HCT116 (cell line): Measurements from ENCODE around the gene RBM11. TPM values are rescaled to one million over a fixed set of nuclear protein-coding genes. Genes with fewer than 3 reads are reported as not detected.

Experiments used
- ATAC-seq: fragments of 200-7000 bp; cut with Tn5 transposase; 2 replicates; pipeline ENCODE4 v1.9.1; 2020; ENCODE audit warnings: mild to moderate bottlenecking, moderate library complexity
- BruUV-seq: library from RNA; stranded (reverse); fragments of 400-500 nt; replicated peaks from 2 replicates; lab custom pipeline; 2021; lab: Mats Ljungman, UMichigan
- CTCF ChIA-PET: fragments of 300-600 bp; sonication (Branson Sonifier 250); formaldehyde crosslinking; loops from one replicate; lab custom pipeline; 2021; ENCODE audit warnings: antibody characterized with exemption; lab: Charles Lee
- POLR2A ChIA-PET: fragments of 300-600, 350-600 bp; sonication (Branson Sonifier 250); formaldehyde crosslinking; loops from one replicate; lab custom pipeline; 2021; ENCODE audit warnings: antibody characterized with exemption; lab: Charles Lee
- RAD21 ChIA-PET, 2 experiments: fragments of 300-600 bp; sonication (Branson Sonifier 250); formaldehyde crosslinking; loops; one replicate each; lab custom pipeline; 2023; ENCODE audit warnings: low total read pairs in 2 of 2; ENCODE audit not compliant: uncharacterized antibody in 2 of 2, unreplicated experiment in 2 of 2, low non-redundant PET in 1 of 2; lab: Charles Lee
- DNase-seq: peaks from one replicate; pipeline ENCODE4 v3.0.0-alpha.2; 2010; ENCODE audit warnings: low read depth, low spot score
- H2AFZ ChIP-seq: fragments of 200-600 bp; shearing (Covaris generic), sonication (generic); 2 replicates; pipeline ENCODE4 v1.6.1; 2017; ENCODE audit warnings: low read depth, mixed run types, mixed read lengths, antibody characterized with exemption, low read length; ENCODE audit not compliant: poor library complexity, severe bottlenecking
- H3K27ac ChIP-seq: 2 replicates; pipeline ENCODE4 v1.5.1; 2012; ENCODE audit warnings: low read depth, low read length
- H3K27me3 ChIP-seq: fragments of 200-600 bp; sonication (generic); 2 replicates; pipeline ENCODE4 v1.6.1; 2016; ENCODE audit warnings: mixed run types, low read length, mixed read lengths; ENCODE audit not compliant: insufficient read depth
- H3K36me3 ChIP-seq, 2 experiments: fragments of 200-500 bp in 1 of 2; fragments of 200-600 bp in 1 of 2; sonication (Bioruptor generic) in 1 of 2; sonication (generic) in 1 of 2; 2 replicates each; pipeline versions ENCODE4 v1.5.1 to v1.6.1; 2014 to 2016; ENCODE audit warnings: low read length in 2 of 2, inconsistent platforms in 1 of 2, mixed read lengths in 1 of 2, mixed run types in 1 of 2; ENCODE audit not compliant: insufficient read depth in 2 of 2, control insufficient read depth in 1 of 2
- H3K4me1 ChIP-seq, 2 experiments: fragments of 200-600 bp in 1 of 2; sonication (generic) in 1 of 2; 2 replicates each; pipeline versions ENCODE4 v1.5.1 to v1.6.1; 2012 to 2017; ENCODE audit warnings: low read length in 2 of 2, inconsistent platforms in 1 of 2, mild to moderate bottlenecking in 1 of 2, mixed read lengths in 1 of 2, mixed run types in 1 of 2, moderate library complexity in 1 of 2; ENCODE audit not compliant: insufficient read depth in 2 of 2, control insufficient read depth in 1 of 2
- H3K4me2 ChIP-seq: fragments of 200-600 bp; sonication (generic); 2 replicates; pipeline ENCODE4 v1.6.1; 2017; ENCODE audit warnings: mixed run types, low read length, mixed read lengths
- H3K4me3 ChIP-seq, 2 experiments: fragments of 200-600 bp in 1 of 2; sonication (generic) in 1 of 2; replicated peaks in 1 of 2; 2 replicates each; pipeline ENCODE4 v1.5.1; 2011 to 2016; ENCODE audit warnings: low read length in 2 of 2, control low read depth in 1 of 2, low read depth in 1 of 2, mild to moderate bottlenecking in 1 of 2, mixed read lengths in 1 of 2, mixed run types in 1 of 2
- H3K79me2 ChIP-seq: fragments of 200-600 bp; sonication (generic); 2 replicates; pipeline ENCODE4 v1.6.1; 2017; ENCODE audit warnings: mild to moderate bottlenecking, mixed run types, low read length, moderate library complexity, mixed read lengths; ENCODE audit not compliant: insufficient read depth
- H3K9ac ChIP-seq: fragments of 200-600 bp; sonication (generic); 2 replicates; pipeline ENCODE4 v1.6.1; 2016; ENCODE audit warnings: low read length, mixed read lengths
- H3K9me2 ChIP-seq: fragments of 200-600 bp; sonication (generic), shearing (Covaris generic); 2 replicates; pipeline ENCODE4 v1.6.1; 2017; ENCODE audit warnings: mixed run types, mild to moderate bottlenecking, moderate library complexity; ENCODE audit not compliant: insufficient read depth
- H3K9me3 ChIP-seq, 2 experiments: fragments of 200-500 bp in 1 of 2; fragments of 200-600 bp in 1 of 2; sonication (Bioruptor generic) in 1 of 2; sonication (generic) in 1 of 2; 2 replicates each; pipeline ENCODE4 v1.6.1; 2014 to 2017; ENCODE audit warnings: low read length in 2 of 2, mixed read lengths in 2 of 2, inconsistent platforms in 1 of 2, low read depth in 1 of 2, mild to moderate bottlenecking in 1 of 2, mixed run types in 1 of 2, moderate library complexity in 1 of 2; ENCODE audit not compliant: control insufficient read depth in 1 of 2, insufficient read depth in 1 of 2
- H4K20me1 ChIP-seq: fragments of 200-600 bp; sonication (generic), shearing (Covaris generic); 2 replicates; pipeline ENCODE4 v1.6.1; 2017; ENCODE audit warnings: mixed run types, mild to moderate bottlenecking, moderate library complexity; ENCODE audit not compliant: insufficient read depth
- EGR1 ChIP-seq: IDR thresholded peaks from 2 replicates; pipeline ENCODE4 v1.6.1; 2012; ENCODE audit warnings: low read depth
- SP1 ChIP-seq: IDR thresholded peaks from 2 replicates; pipeline ENCODE4 v1.6.1; 2012; ENCODE audit warnings: low read depth
- ZBTB33 ChIP-seq: IDR thresholded peaks from 2 replicates; pipeline ENCODE4 v1.6.1; 2011; ENCODE audit warnings: mild to moderate bottlenecking, low read length, moderate library complexity; ENCODE audit not compliant: insufficient replicate concordance; ENCODE audit errors: extremely low read depth
- ZNF274 ChIP-seq: fragments of 200-500 bp; sonication (Bioruptor generic); IDR thresholded peaks from 2 replicates; pipeline ENCODE4 v1.6.1; 2014; ENCODE audit warnings: mild to moderate bottlenecking, low read depth, low read length, inconsistent platforms
- intact Hi-C: fragments of 100-400 bp; cut with micrococcal nuclease; formaldehyde crosslinking; loops from 2 replicates; pipeline ENCODE4 v1.10.0; 2022
- total RNA-seq: library from RNA; stranded (reverse); gene quantifications from one replicate; pipeline ENCODE4 v1.2.1, GENCODE V29; 2021; ENCODE audit not compliant: unreplicated experiment
- TF ChIP-seq, protein P1 (sequence below), 3 experiments: fragments of 200-600 bp in 1 of 3; sonication (generic) in 1 of 3; IDR thresholded peaks in 2 of 3; conservative IDR thresholded peaks in 1 of 3; 2 replicates each; pipeline ENCODE4 v1.5.1; 2012 to 2017; ENCODE audit warnings: low read depth in 2 of 3, low read length in 2 of 3, antibody characterized with exemption in 1 of 3, borderline replicate concordance in 1 of 3, control low read depth in 1 of 3, mild to moderate bottlenecking in 1 of 3, mixed read lengths in 1 of 3, mixed run types in 1 of 3, moderate library complexity in 1 of 3; ENCODE audit not compliant: insufficient read depth in 1 of 3
- TF ChIP-seq, protein P2 (sequence below): IDR thresholded peaks from 2 replicates; pipeline ENCODE4 v1.6.1; 2012

The RBM11 gene
- total RNA-seq, 1 experiment from 2014 or later: not detected

DNA sequence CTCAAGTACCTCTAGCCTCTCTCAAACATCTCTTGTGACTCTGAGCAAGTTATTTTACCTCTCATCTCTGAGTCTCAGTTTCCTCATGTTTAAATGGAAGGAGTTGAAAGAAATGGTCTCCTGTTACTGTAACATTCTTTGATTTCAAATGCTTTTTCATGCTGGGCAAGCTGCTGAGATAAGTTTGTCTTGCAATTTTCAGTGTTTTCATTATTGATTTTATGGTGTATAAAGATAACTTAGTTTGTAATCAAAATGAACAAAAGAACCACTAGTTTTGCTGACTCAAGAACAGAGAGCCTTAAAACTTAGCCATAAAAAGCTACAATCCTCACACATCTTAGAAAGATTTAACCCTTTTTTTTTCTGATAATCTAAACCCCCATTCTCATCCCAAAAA is 9.7 kb upstream of the RBM11 start:
- Histone ChIP-seq H4K20me1 (no peaks in the 10 kb centered on the region; the same call in 1 of the 2 replicates), H3K4me2 (no peak overlapping the region), H3K4me3 (no peak overlapping the region), H2AFZ (no peak overlapping the region), H3K36me3 (no peaks in the 10 kb centered on the region), H3K9me2 (no peaks in the 10 kb centered on the region), H3K4me1 (no peaks in the 10 kb centered on the region), H3K27ac (no peak overlapping the region), H3K9me3 (peaks cover 0 to 9% of the 10 kb centered on the region in 2 experiments; a peak in 2 of 4 replicates), H3K27me3 (no peaks in the 10 kb centered on the region), H3K9ac (no peak overlapping the region), H3K79me2 (no peaks in the 10 kb centered on the region)
- CTCF ChIA-PET: no interaction called here
- intact Hi-C loops: no loop called here
- no TSS peak for BruUV-seq
- RAD21 ChIA-PET: no interaction called here
- DNase-seq: no peak
- POLR2A ChIA-PET: no interaction called here
- TF ChIP-seq, protein P1, sequence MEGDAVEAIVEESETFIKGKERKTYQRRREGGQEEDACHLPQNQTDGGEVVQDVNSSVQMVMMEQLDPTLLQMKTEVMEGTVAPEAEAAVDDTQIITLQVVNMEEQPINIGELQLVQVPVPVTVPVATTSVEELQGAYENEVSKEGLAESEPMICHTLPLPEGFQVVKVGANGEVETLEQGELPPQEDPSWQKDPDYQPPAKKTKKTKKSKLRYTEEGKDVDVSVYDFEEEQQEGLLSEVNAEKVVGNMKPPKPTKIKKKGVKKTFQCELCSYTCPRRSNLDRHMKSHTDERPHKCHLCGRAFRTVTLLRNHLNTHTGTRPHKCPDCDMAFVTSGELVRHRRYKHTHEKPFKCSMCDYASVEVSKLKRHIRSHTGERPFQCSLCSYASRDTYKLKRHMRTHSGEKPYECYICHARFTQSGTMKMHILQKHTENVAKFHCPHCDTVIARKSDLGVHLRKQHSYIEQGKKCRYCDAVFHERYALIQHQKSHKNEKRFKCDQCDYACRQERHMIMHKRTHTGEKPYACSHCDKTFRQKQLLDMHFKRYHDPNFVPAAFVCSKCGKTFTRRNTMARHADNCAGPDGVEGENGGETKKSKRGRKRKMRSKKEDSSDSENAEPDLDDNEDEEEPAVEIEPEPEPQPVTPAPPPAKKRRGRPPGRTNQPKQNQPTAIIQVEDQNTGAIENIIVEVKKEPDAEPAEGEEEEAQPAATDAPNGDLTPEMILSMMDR (IDR thresholded peaks at IDR 0.05 in 2 of 3, conservative IDR thresholded peaks at IDR 0.05 in 1 of 3; ENCODE audit: borderline replicate concordance in 1 of 3, insufficient read depth in 1 of 3, low read depth in 2 of 3, low read length in 2 of 3): no peak
- TF ChIP-seq EGR1 (no peak), SP1 (no peak), ZNF274 (no peak), ZBTB33 (no peak)
- TF ChIP-seq, protein P2, sequence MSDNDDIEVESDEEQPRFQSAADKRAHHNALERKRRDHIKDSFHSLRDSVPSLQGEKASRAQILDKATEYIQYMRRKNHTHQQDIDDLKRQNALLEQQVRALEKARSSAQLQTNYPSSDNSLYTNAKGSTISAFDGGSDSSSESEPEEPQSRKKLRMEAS: no peak
- ATAC-seq: no peak
